ENCODE data around the gene ZEB1. TPM values are rescaled to one million over a fixed set of nuclear protein-coding genes. Genes with fewer than 3 reads are reported as not detected.

Gene ZEB1
- total RNA-seq, 1 donor from 2014 or later, result 46.4 TPM

GRCh38 chr10:31467791-31468535, 148.9 kb downstream of the ZEB1 start:
- DNase-seq, result peak; percentile 36
- intact Hi-C loops (cut with DNase I), result no loop called here
- Histone ChIP-seq H3K4me1 (no peaks in the 10 kb centered on the region), H3K36me3 (no peaks in the 10 kb centered on the region), H3K27ac (no peak overlapping the region), H3K9me3 (peaks cover 20% of the 10 kb centered on the region), H3K27me3 (ENCODE audit: low read depth) (no peaks in the 10 kb centered on the region), H3K4me3 (no peak overlapping the region)
- ATAC-seq, result peak; percentile 74 to 82
- peak; percentile 56 for TF ChIP-seq CTCF (IDR thresholded peaks at IDR 0.05)

GRCh38 chr10:31468536-31468859, 149.5 kb downstream of the ZEB1 start:
- Histone ChIP-seq H3K4me1 (no peaks in the 10 kb centered on the region), H3K27me3 (ENCODE audit: low read depth) (no peaks in the 10 kb centered on the region), H3K9me3 (peaks cover 17% of the 10 kb centered on the region), H3K27ac (no peak overlapping the region), H3K36me3 (no peaks in the 10 kb centered on the region), H3K4me3 (no peak overlapping the region)
- TF ChIP-seq CTCF (IDR thresholded peaks at IDR 0.05), result no peak
- intact Hi-C loops (cut with DNase I), result no loop called here
- ATAC-seq, result no peak
- DNase-seq, result no peak

- Histone ChIP-seq H3K4me1 (no peaks in the 10 kb centered on the region), H3K9me3 (no peaks in the 10 kb centered on the region), H3K27ac (no peak overlapping the region), H3K27me3 (ENCODE audit: low read depth) (no peaks in the 10 kb centered on the region), H3K4me3 (no peak overlapping the region), H3K36me3 (no peaks in the 10 kb centered on the region)
- no peak for ATAC-seq
- DNase-seq, result no peak
- intact Hi-C loops (cut with DNase I), result no loop called here
- TF ChIP-seq CTCF (IDR thresholded peaks at IDR 0.05), result no peak
These were observed 156.5 kb downstream of the ZEB1 start for GRCh38 chr10:31475519-31475918.

GRCh38 chr10:31476088-31476487, 157.1 kb downstream of the ZEB1 start:
- ATAC-seq (no peak), DNase-seq (no peak)
- Histone ChIP-seq H3K4me1 (no peaks in the 10 kb centered on the region), H3K27ac (no peak overlapping the region), H3K36me3 (no peaks in the 10 kb centered on the region), H3K4me3 (no peak overlapping the region), H3K9me3 (no peaks in the 10 kb centered on the region), H3K27me3 (ENCODE audit: low read depth) (no peaks in the 10 kb centered on the region)
- intact Hi-C loops (cut with DNase I), result no loop called here
- TF ChIP-seq CTCF (IDR thresholded peaks at IDR 0.05), result no peak

- H3K4me3 ChIP-seq, result no peak overlapping the region
- intact Hi-C loops (cut with DNase I), result no loop called here
- DNase-seq (no peak), ATAC-seq (no peak)
- H3K27ac ChIP-seq, result no peak overlapping the region
- no peaks in the 10 kb centered on the region for H3K36me3 ChIP-seq
- TF ChIP-seq CTCF (IDR thresholded peaks at IDR 0.05), result no peak
- no peaks in the 10 kb centered on the region for H3K9me3 ChIP-seq
- H3K27me3 ChIP-seq (ENCODE audit: low read depth), result no peaks in the 10 kb centered on the region
- H3K4me1 ChIP-seq, result no peaks in the 10 kb centered on the region
These were observed 158.6 kb downstream of the ZEB1 start for GRCh38 chr10:31477584-31477983.

All from lower lobe of right lung (tissue), 2 donors.